Nephron (organoid): ENCODE data around the gene IGF1.

ENCODE experiments used
- H3K27ac Mint-ChIP-seq, 3 experiments: 2 replicates each; pipeline ENCODE4 v1.8.0; 2020; ENCODE audit warnings: mixed read lengths in 3 of 3, mild to moderate bottlenecking in 2 of 3, moderate library complexity in 1 of 3
- H3K27me3 Mint-ChIP-seq: 2 replicates; pipeline ENCODE4 v1.8.0; 2021; ENCODE audit warnings: low read depth, mild to moderate bottlenecking, moderate library complexity, mixed read lengths
- H3K36me3 Mint-ChIP-seq: 2 replicates; pipeline ENCODE4 v1.8.0; 2020; ENCODE audit warnings: low read depth, mixed read lengths
- H3K4me1 Mint-ChIP-seq: 2 replicates; pipeline ENCODE4 v1.8.0; 2020; ENCODE audit warnings: mixed read lengths
- H3K4me3 Mint-ChIP-seq, 3 experiments: 2 replicates each; pipeline ENCODE4 v1.8.0; 2020; ENCODE audit warnings: mild to moderate bottlenecking in 3 of 3, mixed read lengths in 3 of 3, moderate library complexity in 2 of 3
- H3K9me3 Mint-ChIP-seq: 2 replicates; pipeline ENCODE4 v1.8.0; 2020; ENCODE audit warnings: mixed read lengths
- TF ChIP-seq, protein P1 (sequence below), 3 experiments: fragments of 200-600 bp; sonication (generic); IDR thresholded peaks; one replicate each; pipeline ENCODE4 v1.5.0; 2021; ENCODE audit warnings: antibody characterized with exemption in 3 of 3; ENCODE audit not compliant: unreplicated experiment in 3 of 3

Gene IGF1

GRCh38 chr12:102379346-102380162 is 100.8 kb downstream of the IGF1 start:
- Mint-ChIP-seq H3K4me3 (no peak overlapping the region), H3K9me3 (peaks cover 16% of the 10 kb centered on the region), H3K4me1 (peaks cover 13% of the 10 kb centered on the region), H3K27ac (peak overlapping the region in 1 of 3 experiments; percentile 45), H3K36me3 (no peaks in the 10 kb centered on the region), H3K27me3 (no peaks in the 10 kb centered on the region)
- TF ChIP-seq, protein P1, sequence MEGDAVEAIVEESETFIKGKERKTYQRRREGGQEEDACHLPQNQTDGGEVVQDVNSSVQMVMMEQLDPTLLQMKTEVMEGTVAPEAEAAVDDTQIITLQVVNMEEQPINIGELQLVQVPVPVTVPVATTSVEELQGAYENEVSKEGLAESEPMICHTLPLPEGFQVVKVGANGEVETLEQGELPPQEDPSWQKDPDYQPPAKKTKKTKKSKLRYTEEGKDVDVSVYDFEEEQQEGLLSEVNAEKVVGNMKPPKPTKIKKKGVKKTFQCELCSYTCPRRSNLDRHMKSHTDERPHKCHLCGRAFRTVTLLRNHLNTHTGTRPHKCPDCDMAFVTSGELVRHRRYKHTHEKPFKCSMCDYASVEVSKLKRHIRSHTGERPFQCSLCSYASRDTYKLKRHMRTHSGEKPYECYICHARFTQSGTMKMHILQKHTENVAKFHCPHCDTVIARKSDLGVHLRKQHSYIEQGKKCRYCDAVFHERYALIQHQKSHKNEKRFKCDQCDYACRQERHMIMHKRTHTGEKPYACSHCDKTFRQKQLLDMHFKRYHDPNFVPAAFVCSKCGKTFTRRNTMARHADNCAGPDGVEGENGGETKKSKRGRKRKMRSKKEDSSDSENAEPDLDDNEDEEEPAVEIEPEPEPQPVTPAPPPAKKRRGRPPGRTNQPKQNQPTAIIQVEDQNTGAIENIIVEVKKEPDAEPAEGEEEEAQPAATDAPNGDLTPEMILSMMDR (IDR thresholded peaks at IDR 0.05; ENCODE audit: unreplicated experiment in 3 of 3), result no peak

GRCh38 chr12:102376781-102377180 is 103.6 kb downstream of the IGF1 start:
- peaks cover 10% of the 10 kb centered on the region for H3K9me3 Mint-ChIP-seq
- H3K4me3 Mint-ChIP-seq, result no peak overlapping the region
- no peak overlapping the region for H3K27ac Mint-ChIP-seq
- TF ChIP-seq, protein P1 (IDR thresholded peaks at IDR 0.05; ENCODE audit: unreplicated experiment in 3 of 3), result no peak
- no peaks in the 10 kb centered on the region for H3K27me3 Mint-ChIP-seq
- H3K36me3 Mint-ChIP-seq, result no peaks in the 10 kb centered on the region
- peaks cover 22% of the 10 kb centered on the region for H3K4me1 Mint-ChIP-seq

- peaks cover 14% of the 10 kb centered on the region for H3K9me3 Mint-ChIP-seq
- TF ChIP-seq, protein P1 (IDR thresholded peaks at IDR 0.05; ENCODE audit: unreplicated experiment in 3 of 3), result no peak
- H3K4me1 Mint-ChIP-seq, result peaks cover 25% of the 10 kb centered on the region
- H3K36me3 Mint-ChIP-seq, result no peaks in the 10 kb centered on the region
- H3K4me3 Mint-ChIP-seq, result no peak overlapping the region
- H3K27me3 Mint-ChIP-seq, result no peaks in the 10 kb centered on the region
- no peak overlapping the region for H3K27ac Mint-ChIP-seq
These were observed 104.1 kb downstream of the IGF1 start for GRCh38 chr12:102376181-102376747.

DNA sequence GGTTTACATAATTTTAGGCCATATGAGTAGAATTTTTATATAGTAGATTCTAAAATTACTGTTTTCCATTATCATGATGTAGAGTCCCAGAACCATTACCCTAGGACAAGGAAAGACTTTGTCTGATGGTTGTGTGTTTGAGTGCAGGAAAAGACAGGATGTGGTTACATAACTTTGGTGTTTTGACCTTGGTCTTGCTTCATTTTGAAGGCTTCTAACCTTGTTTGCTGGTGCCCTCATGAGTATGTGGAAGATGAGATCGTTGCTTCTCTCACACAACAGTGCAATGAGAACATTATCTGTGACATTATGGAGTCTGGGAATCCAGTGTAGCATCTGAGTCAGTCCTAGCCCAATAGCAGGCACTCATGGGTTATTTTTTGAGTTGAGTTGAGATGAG is 106.2 kb downstream of the IGF1 start:
- no peaks in the 10 kb centered on the region for H3K36me3 Mint-ChIP-seq
- peaks cover 19% of the 10 kb centered on the region for H3K4me1 Mint-ChIP-seq
- TF ChIP-seq, protein P1 (IDR thresholded peaks at IDR 0.05; ENCODE audit: unreplicated experiment in 3 of 3), result no peak
- no peak overlapping the region for H3K4me3 Mint-ChIP-seq
- peak overlapping the region in 2 of 3 experiments; percentile 56 to 61 for H3K27ac Mint-ChIP-seq
- peaks cover 15% of the 10 kb centered on the region for H3K9me3 Mint-ChIP-seq
- H3K27me3 Mint-ChIP-seq, result no peaks in the 10 kb centered on the region

GRCh38 chr12:102372087-102372486 is 108.3 kb downstream of the IGF1 start:
- TF ChIP-seq, protein P1 (IDR thresholded peaks at IDR 0.05; ENCODE audit: unreplicated experiment in 3 of 3), result no peak
- Mint-ChIP-seq H3K4me1 (peaks cover 19% of the 10 kb centered on the region), H3K36me3 (no peaks in the 10 kb centered on the region), H3K4me3 (peak overlapping the region in 1 of 3 experiments; percentile 29), H3K27me3 (no peaks in the 10 kb centered on the region), H3K9me3 (peaks cover 22% of the 10 kb centered on the region), H3K27ac (peak overlapping the region; percentile 49 to 94 (median 85))
